CD4-positive, alpha-beta memory T cell (primary cell): ENCODE results near the gene GNAT2. TPM values are rescaled to one million over a fixed set of nuclear protein-coding genes. Genes with fewer than 3 reads are reported as not detected.

ENCODE experiments used
- CTCF ChIA-PET: fragments of 350-600 bp; sonication (Branson Sonifier 250); formaldehyde crosslinking; loops from one replicate; lab custom pipeline; 2021; ENCODE audit warnings: inconsistent platforms; ENCODE audit not compliant: partially characterized antibody; lab: Charles Lee
- POLR2A ChIA-PET: fragments of 350-600 bp; sonication (Branson Sonifier 250); formaldehyde crosslinking; loops from one replicate; lab custom pipeline; 2021; ENCODE audit not compliant: partially characterized antibody; lab: Charles Lee
- DNase-seq, 5 donors: peaks; one replicate each; pipeline versions ENCODE4 v3.0.0 to v3.0.0-alpha.2; 2020 to 2022; ENCODE audit warnings: mixed read lengths in 1 of 5
- H3K27ac ChIP-seq: one replicate; pipeline ENCODE4 v1.7.0; 2013; ENCODE audit warnings: low read depth, low read length
- H3K27me3 ChIP-seq: 2 replicates; pipeline ENCODE4 v1.7.0; 2013; ENCODE audit warnings: mild to moderate bottlenecking, low read length, moderate library complexity; ENCODE audit not compliant: insufficient read depth
- H3K36me3 ChIP-seq: 2 replicates; pipeline ENCODE4 v1.7.0; 2013; ENCODE audit warnings: mild to moderate bottlenecking, low read length, moderate library complexity; ENCODE audit not compliant: insufficient read depth
- H3K4me1 ChIP-seq: 2 replicates; pipeline ENCODE4 v1.7.0; 2013; ENCODE audit warnings: mild to moderate bottlenecking, low read length, moderate library complexity; ENCODE audit not compliant: insufficient read depth
- H3K4me3 ChIP-seq, 2 donors: one replicate each; pipeline ENCODE4 v1.7.0; 2013; ENCODE audit warnings: low read length in 2 of 2, mild to moderate bottlenecking in 1 of 2
- H3K9me3 ChIP-seq, 2 donors: one replicate each; pipeline ENCODE4 v1.7.0; 2013; ENCODE audit warnings: low read length in 2 of 2, control low read depth in 1 of 2; ENCODE audit not compliant: control insufficient read depth in 1 of 2
- H3K27ac Mint-ChIP-seq, 7 donors: one replicate each; pipeline ENCODE4 v1.8.0; 2020 to 2021; ENCODE audit warnings: mixed read lengths in 7 of 7, mild to moderate bottlenecking in 6 of 7, inconsistent platforms in 3 of 7, moderate library complexity in 3 of 7
- H3K27me3 Mint-ChIP-seq, 2 donors: one replicate each; pipeline ENCODE4 v1.8.0; 2020 to 2021; ENCODE audit warnings: mixed read lengths in 2 of 2
- H3K36me3 Mint-ChIP-seq, 2 donors: one replicate each; pipeline ENCODE4 v1.8.0; 2020 to 2021; ENCODE audit warnings: mixed read lengths in 2 of 2, inconsistent platforms in 1 of 2, mild to moderate bottlenecking in 1 of 2
- H3K4me1 Mint-ChIP-seq, 4 donors: one replicate each; pipeline ENCODE4 v1.8.0; 2020 to 2021; ENCODE audit warnings: mixed read lengths in 4 of 4, mild to moderate bottlenecking in 1 of 4
- H3K4me3 Mint-ChIP-seq, 8 donors: one replicate each; pipeline ENCODE4 v1.8.0; 2020 to 2021; ENCODE audit warnings: mixed read lengths in 8 of 8, mild to moderate bottlenecking in 7 of 8, moderate library complexity in 6 of 8, inconsistent platforms in 3 of 8
- H3K9me3 Mint-ChIP-seq, 8 donors: one replicate each; pipeline ENCODE4 v1.8.0; 2020 to 2021; ENCODE audit warnings: mixed read lengths in 8 of 8, mild to moderate bottlenecking in 5 of 8, inconsistent platforms in 3 of 8, moderate library complexity in 1 of 8
- intact Hi-C: fragments of 100-400 bp; cut with micrococcal nuclease; formaldehyde crosslinking; loops from one replicate; pipeline ENCODE4 v1.15.1; 2023
- polyA plus RNA-seq, 2 donors: library from polyadenylated mRNA; unstranded; fragments of 300-500 nt; fragmentation: Illumina TruSeq; gene quantifications; one replicate each; pipeline ENCODE4 v1.2.3, GENCODE V29; 2021
- total RNA-seq, 2 experiments: library from RNA; stranded (reverse); gene quantifications; one replicate each; pipeline ENCODE4 v1.2.3, GENCODE V29; 2021

Gene GNAT2
- total and polyA plus RNA-seq, 4 experiments from 2014 or later: not detected

- intact Hi-C loops: loop anchor here (5.0 kb wide), 1 partner anchor 322 kb away; the partner anchor contains the start of gene AHCYL1
- H3K4me1 Mint-ChIP-seq: peaks cover 7 to 21% (median 10%) of the 10 kb centered on the region in 4 donors
- CTCF ChIA-PET: interaction anchor here (1.2 kb wide), 1 partner anchor 20 kb away, joined by 7 read pairs; no protein-coding TSS in a partner anchor
- POLR2A ChIA-PET: no interaction called here
- no peak overlapping the region for H3K27ac ChIP-seq
- H3K27me3 Mint-ChIP-seq: no peaks in the 10 kb centered on the region
- H3K4me3 Mint-ChIP-seq: no peak overlapping the region
- no peaks in the 10 kb centered on the region for H3K36me3 ChIP-seq
- no peaks in the 10 kb centered on the region for H3K9me3 Mint-ChIP-seq
- peak overlapping the region in 2 of 7 donors; percentile 18 to 29 for H3K27ac Mint-ChIP-seq
- DNase-seq: no peak
- no peak overlapping the region for H3K4me3 ChIP-seq
- H3K9me3 ChIP-seq: no peaks in the 10 kb centered on the region
- H3K36me3 Mint-ChIP-seq: peaks cover 0 to 12% of the 10 kb centered on the region in 2 donors
- H3K27me3 ChIP-seq: no peaks in the 10 kb centered on the region
- peaks cover 10% of the 10 kb centered on the region for H3K4me1 ChIP-seq
Observed at GRCh38 chr1:109659997-109660690, 40.7 kb upstream of the GNAT2 start.

GRCh38 chr1:109659145-109659544 lies 39.7 kb upstream of the GNAT2 start:
- H3K27me3 Mint-ChIP-seq: peaks cover 0 to 2% of the 10 kb centered on the region in 2 donors
- H3K27ac ChIP-seq: no peak overlapping the region
- H3K36me3 ChIP-seq: no peaks in the 10 kb centered on the region
- peak overlapping the region in 2 of 7 donors; percentile 26 to 36 for H3K27ac Mint-ChIP-seq
- no peak overlapping the region for H3K4me3 ChIP-seq
- CTCF ChIA-PET: no interaction called here
- intact Hi-C loops: loop anchor here (5.0 kb wide), 1 partner anchor 323 kb away; the partner anchor contains the start of gene AHCYL1
- H3K4me1 Mint-ChIP-seq: peaks cover 7 to 25% (median 15%) of the 10 kb centered on the region in 4 donors
- H3K36me3 Mint-ChIP-seq: peaks cover 0 to 12% of the 10 kb centered on the region in 2 donors
- H3K4me1 ChIP-seq: peaks cover 12% of the 10 kb centered on the region
- H3K27me3 ChIP-seq: no peaks in the 10 kb centered on the region
- POLR2A ChIA-PET: interaction anchor here (1.4 kb wide), 1 partner anchor 15 kb away, joined by 3 read pairs; no protein-coding TSS in a partner anchor
- no peaks in the 10 kb centered on the region for H3K9me3 Mint-ChIP-seq
- no peak for DNase-seq
- no peaks in the 10 kb centered on the region for H3K9me3 ChIP-seq
- H3K4me3 Mint-ChIP-seq: no peak overlapping the region

GRCh38 chr1:109658533-109659042 lies 39.2 kb upstream of the GNAT2 start:
- no peaks in the 10 kb centered on the region for H3K9me3 Mint-ChIP-seq
- intact Hi-C loops: loop anchor here (5.0 kb wide), 1 partner anchor 324 kb away; the partner anchor contains the start of gene AHCYL1

GRCh38 chr1:109657970-109658369 lies 38.6 kb upstream of the GNAT2 start:
- Mint-ChIP-seq H3K9me3 (no peaks in the 10 kb centered on the region), H3K4me1 (peaks cover 7 to 25% (median 15%) of the 10 kb centered on the region in 4 donors), H3K36me3 (peaks cover 0 to 12% of the 10 kb centered on the region in 2 donors), H3K27ac (no peak overlapping the region), H3K27me3 (peaks cover 1 to 4% of the 10 kb centered on the region in 2 donors), H3K4me3 (peak overlapping the region in 5 of 8 donors; percentile 44 to 66 (median 59))
- POLR2A ChIA-PET: interaction anchor here (0.8 to 1.4 kb wide), 2 partner anchors 10 to 14 kb away, joined by 3 read pairs; partner anchors contain the start of gene GSTM2
- Histone ChIP-seq H3K4me3 (no peak overlapping the region), H3K9me3 (no peaks in the 10 kb centered on the region), H3K4me1 (peaks cover 12% of the 10 kb centered on the region), H3K36me3 (no peaks in the 10 kb centered on the region), H3K27ac (no peak overlapping the region), H3K27me3 (no peaks in the 10 kb centered on the region)
- CTCF ChIA-PET: interaction anchor here (1.0 kb wide), 2 partner anchors 18 to 325 kb away, joined by 3 to 8 read pairs; no protein-coding TSS in a partner anchor
- DNase-seq: no peak
- intact Hi-C loops: loop anchor here (5.0 kb wide), 1 partner anchor 324 kb away; the partner anchor contains the start of gene AHCYL1

More at GRCh38 chr1:109658533-109659042, 39.2 kb upstream of the GNAT2 start:
- peak overlapping the region in 1 of 8 donors; percentile 30 for H3K4me3 Mint-ChIP-seq
- POLR2A ChIA-PET: interaction anchor here (0.8 to 1.4 kb wide), 2 partner anchors 10 to 15 kb away, joined by 3 read pairs; partner anchors contain the start of gene GSTM2
- Histone ChIP-seq H3K4me3 (no peak overlapping the region), H3K27me3 (no peaks in the 10 kb centered on the region), H3K36me3 (no peaks in the 10 kb centered on the region), H3K4me1 (peaks cover 12% of the 10 kb centered on the region), H3K27ac (no peak overlapping the region), H3K9me3 (no peaks in the 10 kb centered on the region)
- H3K27ac Mint-ChIP-seq: peak overlapping the region in 1 of 7 donors; percentile 29
- CTCF ChIA-PET: interaction anchor here (1.0 kb wide), 1 partner anchor 18 kb away, joined by 8 read pairs; no protein-coding TSS in a partner anchor
- H3K27me3 Mint-ChIP-seq: peaks cover 0 to 3% of the 10 kb centered on the region in 2 donors
- no peak for DNase-seq
- peaks cover 0 to 12% of the 10 kb centered on the region in 2 donors for H3K36me3 Mint-ChIP-seq
- H3K4me1 Mint-ChIP-seq: peaks cover 7 to 25% (median 15%) of the 10 kb centered on the region in 4 donors

DNA sequence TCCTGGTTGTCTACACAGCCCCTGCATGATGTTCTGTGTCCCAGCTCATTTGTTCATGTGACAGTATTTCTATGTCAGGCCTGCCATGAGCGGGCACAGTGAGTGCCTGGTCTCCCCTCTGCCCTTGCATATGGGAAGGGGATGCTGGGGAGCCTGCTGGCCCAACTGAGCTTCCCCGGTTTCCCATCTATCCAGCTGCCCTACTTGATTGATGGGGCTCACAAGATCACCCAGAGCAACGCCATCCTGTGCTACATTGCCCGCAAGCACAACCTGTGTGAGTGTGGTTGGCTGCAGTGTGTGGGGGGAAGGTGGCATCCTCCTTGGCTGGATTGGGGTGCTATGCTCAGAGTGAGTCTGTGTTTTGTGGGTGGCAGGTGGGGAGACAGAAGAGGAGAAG lies 38.0 kb upstream of the GNAT2 start:
- POLR2A ChIA-PET: no interaction called here
- peaks cover 0 to 12% of the 10 kb centered on the region in 2 donors for H3K36me3 Mint-ChIP-seq

GRCh38 chr1:109655615-109656519 lies 36.5 kb upstream of the GNAT2 start, which contains the start of gene GSTM4:
TSS of gene GSTM4 (plus strand) at chr1:109656099. CDS start at chr1:109656390, 291 bp downstream.
- H3K9me3 Mint-ChIP-seq: no peaks in the 10 kb centered on the region
- CTCF ChIA-PET: interaction anchor here (0.9 to 2.4 kb wide), 9 partner anchors 10 to 374 kb away, joined by 3 to 18 read pairs (median 7); partner anchors contain the start of gene AHCYL1
- peak within 1 kb of the TSS; percentile 52 for H3K27ac ChIP-seq
- peak within 1 kb of the TSS; percentile 89 to 98 (median 94) for H3K4me3 Mint-ChIP-seq
- peak; percentile 19 to 60 (median 42) for DNase-seq
- H3K4me1 ChIP-seq: peaks cover 12% of the 10 kb centered on the region
- peak within 1 kb of the TSS; percentile 72 to 95 (median 89) for H3K27ac Mint-ChIP-seq
- H3K36me3 ChIP-seq: no peaks in the 10 kb centered on the region
- peak within 1 kb of the TSS; percentile 49 to 70 for H3K4me3 ChIP-seq
- H3K27me3 ChIP-seq: peaks cover 4% of the 10 kb centered on the region
- peaks cover 0 to 9% of the 10 kb centered on the region in 2 donors for H3K36me3 Mint-ChIP-seq
- intact Hi-C loops: loop anchor here (5.0 kb wide), 1 partner anchor 326 kb away; the partner anchor contains the start of gene AHCYL1
- H3K27me3 Mint-ChIP-seq: peaks cover 1 to 7% of the 10 kb centered on the region in 2 donors
- no peaks in the 10 kb centered on the region for H3K9me3 ChIP-seq
- POLR2A ChIA-PET: interaction anchor here (0.9 to 1.9 kb wide), 5 partner anchors 16 to 329 kb away, joined by 3 to 10 read pairs (median 4); partner anchors contain the start of genes AHCYL1, AMPD2, GNAI3 and GNAT2
- peaks cover 7 to 25% (median 15%) of the 10 kb centered on the region in 4 donors for H3K4me1 Mint-ChIP-seq

More for the DNA sequence above, 38.0 kb upstream of the GNAT2 start:
- H3K27me3 ChIP-seq: no peaks in the 10 kb centered on the region
- CTCF ChIA-PET: interaction anchor here (0.8 to 1.6 kb wide), 3 partner anchors 117 to 327 kb away, joined by 3 to 4 read pairs (median 3); partner anchors contain the start of gene AHCYL1
- H3K36me3 ChIP-seq: no peaks in the 10 kb centered on the region
- Mint-ChIP-seq H3K4me3 (peak overlapping the region in 7 of 8 donors; percentile 10 to 93 (median 57)), H3K27ac (peak overlapping the region in 1 of 7 donors; percentile 48), H3K4me1 (peaks cover 7 to 25% (median 15%) of the 10 kb centered on the region in 4 donors), H3K27me3 (peaks cover 1 to 5% of the 10 kb centered on the region in 2 donors), H3K9me3 (no peaks in the 10 kb centered on the region)
- peaks cover 12% of the 10 kb centered on the region for H3K4me1 ChIP-seq
- H3K9me3 ChIP-seq: no peaks in the 10 kb centered on the region
- intact Hi-C loops: loop anchor here (5.0 kb wide), 1 partner anchor 325 kb away; the partner anchor contains the start of gene AHCYL1
- DNase-seq: no peak
- no peak overlapping the region for H3K27ac ChIP-seq
- no peak overlapping the region for H3K4me3 ChIP-seq
